ENCODE data around the gene ELFN1.
"Not testable (repeated sequence)": the region's sequence is repeated elsewhere in the genome, so short reads cannot be mapped to it uniquely, and the experiment has no call there.

The ELFN1 gene

GRCh38 chr7:1762238-1762945 lies 92.3 kb downstream of the ELFN1 start:
- no peak for DNase-seq

GRCh38 chr7:1763033-1763432 lies 93.0 kb downstream of the ELFN1 start:
- DNase-seq = no peak

GRCh38 chr7:1763911-1764310 lies 93.8 kb downstream of the ELFN1 start:
- not testable (repeated sequence) for DNase-seq

GRCh38 chr7:1765336-1765735 lies 95.3 kb downstream of the ELFN1 start:
- no peak for DNase-seq

- no peak for DNase-seq
These were observed 97.4 kb downstream of the ELFN1 start for GRCh38 chr7:1767524-1767923.

- DNase-seq = no peak
These were observed 98.8 kb downstream of the ELFN1 start for GRCh38 chr7:1768832-1769231.

GRCh38 chr7:1769286-1770200 lies 99.5 kb downstream of the ELFN1 start:
- no peak for DNase-seq

GRCh38 chr7:1770331-1770730 lies 100.3 kb downstream of the ELFN1 start:
- no peak for DNase-seq

- no peak for DNase-seq
These were observed 105.3 kb downstream of the ELFN1 start for GRCh38 chr7:1775389-1775788.

- no peak for DNase-seq
These were observed 107.0 kb downstream of the ELFN1 start for GRCh38 chr7:1777122-1777521.

- DNase-seq = no peak
These were observed 109.4 kb downstream of the ELFN1 start for GRCh38 chr7:1779445-1779844.

GRCh38 chr7:1781369-1781768 lies 111.3 kb downstream of the ELFN1 start:
- no peak for DNase-seq

- DNase-seq = no peak
These were observed 115.8 kb downstream of the ELFN1 start for GRCh38 chr7:1785839-1786238.

- no peak for DNase-seq
These were observed 117.2 kb downstream of the ELFN1 start for GRCh38 chr7:1787241-1787640.

- DNase-seq = no peak
These were observed 117.7 kb downstream of the ELFN1 start for GRCh38 chr7:1787681-1788235.

- no peak for DNase-seq
These were observed 124.9 kb downstream of the ELFN1 start for GRCh38 chr7:1794888-1795542.

Measured in NCI-H1092 (cell line).